Purkinje cell (primary cell): ENCODE data around the gene KRTAP19-4. TPM values are rescaled to one million over a fixed set of nuclear protein-coding genes. Genes with fewer than 3 reads are reported as not detected.

Source experiments
- polyA plus RNA-seq: library from polyadenylated mRNA; unstranded; fragments of >200 nt; fragmentation: Nextera tagmentation; gene quantifications from 2 replicates; pipeline ENCODE4 v1.2.1, GENCODE V29; 2014

The KRTAP19-4 gene
- polyA plus RNA-seq, result not detected in 2 replicates

DNA sequence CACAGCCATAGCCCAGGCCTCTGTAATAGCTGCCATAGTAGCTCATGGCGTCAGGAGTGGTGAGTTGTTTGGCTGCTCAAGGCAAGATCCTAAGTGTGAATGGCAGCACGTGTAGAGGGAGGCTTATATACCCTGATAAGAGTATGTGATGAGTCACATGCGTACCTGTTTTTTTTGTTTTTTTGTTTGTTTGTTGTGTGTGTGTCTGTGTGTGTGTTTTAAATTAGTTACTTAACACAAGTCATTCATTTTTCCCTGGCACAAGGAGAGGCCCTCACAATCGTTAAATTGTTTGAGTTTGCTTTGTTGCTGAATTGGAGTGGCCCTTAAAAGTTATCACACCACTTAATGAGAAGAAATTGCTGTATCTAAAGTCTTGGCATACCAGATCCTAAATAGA, at the start of gene KRTAP19-4:
TSS of gene KRTAP19-4 (minus strand) at position 101 of the 400 bp plus-strand sequence. CDS start at position 46, 55 bp downstream.

DNA sequence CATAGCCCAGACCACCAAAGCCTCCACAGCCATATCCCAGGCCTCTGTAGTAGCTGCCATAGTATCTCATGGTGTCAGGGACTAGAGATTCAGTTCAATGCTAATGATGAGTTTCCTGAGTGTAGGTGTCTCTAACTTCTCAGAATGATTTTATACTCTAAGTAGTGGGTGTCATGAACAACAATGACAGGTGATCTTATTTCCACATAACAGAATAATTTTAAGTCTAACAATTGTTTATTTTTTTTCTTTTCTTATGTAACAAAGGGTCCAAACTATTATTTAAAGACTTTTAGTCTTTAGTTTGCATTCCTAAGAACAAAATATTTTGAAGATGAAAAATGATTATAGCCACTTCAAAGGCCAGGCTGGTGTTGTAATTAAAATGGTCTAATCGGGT, 44.8 kb upstream of the KRTAP19-4 start, which contains the start of gene KRTAP19-6:
TSS of gene KRTAP19-6 (minus strand) at position 101 of the 400 bp plus-strand sequence. CDS start at position 70, 31 bp downstream.

DNA sequence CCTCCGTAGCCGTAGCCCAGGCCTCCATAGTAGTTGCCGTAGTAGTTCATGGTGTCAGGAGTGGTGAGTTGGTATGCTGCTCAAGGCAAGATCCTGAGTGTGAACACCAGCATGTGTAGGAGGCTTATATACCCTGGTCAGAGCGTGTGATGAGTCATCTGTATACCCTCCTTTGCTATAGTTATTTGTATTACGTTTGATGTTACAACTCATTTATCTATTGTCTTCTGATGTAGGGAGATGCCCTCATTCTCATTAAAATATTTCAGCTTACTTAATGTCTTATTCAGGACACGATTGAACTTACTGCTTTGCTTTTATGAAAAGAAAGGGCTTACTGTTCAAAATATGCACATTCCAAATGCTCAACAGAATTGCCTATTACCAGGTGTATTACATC, 5.1 kb upstream of the KRTAP19-4 start, which contains the start of gene KRTAP19-5:
TSS of gene KRTAP19-5 (minus strand) at position 101 of the 400 bp plus-strand sequence. CDS start at position 50, 51 bp downstream.

GRCh38 chr21:30491963-30492428, 5.0 kb downstream of the KRTAP19-4 start, which contains the start of gene KRTAP19-3:
Gene KRTAP19-3, minus strand, starts transcription at chr21:30492013. Its CDS starts 56 bp downstream, at chr21:30491957.

DNA sequence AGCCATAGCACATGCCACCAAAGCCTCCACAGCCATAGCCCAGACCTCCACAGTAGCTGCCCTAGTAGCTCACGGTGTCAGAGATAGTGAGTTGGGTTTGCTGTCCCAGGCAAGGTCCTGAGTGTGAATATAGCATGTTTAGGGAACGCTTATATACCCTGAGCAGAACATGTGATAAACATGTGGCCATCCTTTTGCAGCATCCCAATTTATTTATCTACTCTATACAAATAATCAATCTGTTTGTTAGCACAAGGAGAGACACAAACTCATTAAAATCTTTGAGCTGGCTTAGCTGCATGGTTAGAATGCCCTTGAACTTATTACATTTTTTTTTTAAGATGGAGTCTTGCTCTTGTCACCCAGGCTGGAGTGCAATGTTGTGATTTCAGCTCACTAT, 9.6 kb downstream of the KRTAP19-4 start, which contains the start of gene KRTAP19-2:
TSS of gene KRTAP19-2 (minus strand) at position 101 of the 400 bp plus-strand sequence. CDS start at position 13, 88 bp downstream.

DNA sequence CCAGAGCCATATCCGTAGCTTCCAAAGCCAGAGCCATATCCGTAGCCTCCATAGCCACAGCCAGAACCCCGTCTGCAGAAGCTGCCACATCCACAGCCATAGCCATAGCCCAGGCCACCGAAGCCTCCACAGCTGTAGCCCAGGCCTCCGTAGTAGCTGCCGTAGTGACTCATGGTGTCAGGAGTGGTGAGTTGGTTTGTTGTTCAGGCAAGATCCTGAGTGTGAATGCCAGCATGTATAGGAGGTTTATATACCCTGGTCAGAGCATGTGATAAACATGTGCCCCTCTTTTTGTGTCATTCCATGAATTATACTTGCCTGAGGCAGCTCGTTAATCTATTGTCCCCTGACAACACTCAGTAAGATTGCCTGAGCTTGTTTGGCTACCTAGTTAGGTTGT, 16.8 kb downstream of the KRTAP19-4 start, which contains the start of gene KRTAP19-1:
TSS of gene KRTAP19-1 (minus strand) at position 223 of the 400 bp plus-strand sequence. CDS start at position 173, 50 bp downstream.

Other genes starting within 250 kb of the KRTAP19-4 start
- gene KRTAP24-1, start 214.2 kb downstream of the KRTAP19-4 start, polyA plus RNA-seq, result not detected in 2 replicates
- gene KRTAP25-1, start 207.7 kb downstream of the KRTAP19-4 start, polyA plus RNA-seq, result not detected in 2 replicates
- not detected in 2 replicates for gene KRTAP26-1, start 176.8 kb downstream of the KRTAP19-4 start, polyA plus RNA-seq
- not detected in 2 replicates for gene KRTAP27-1, start 159.5 kb downstream of the KRTAP19-4 start, polyA plus RNA-seq
- not detected in 2 replicates for gene KRTAP23-1, start 148.6 kb downstream of the KRTAP19-4 start, polyA plus RNA-seq
- gene KRTAP13-2, start 124.9 kb downstream of the KRTAP19-4 start, polyA plus RNA-seq, result not detected in 2 replicates
- gene KRTAP13-1, start 101.1 kb downstream of the KRTAP19-4 start, polyA plus RNA-seq, result not detected in 2 replicates
- not detected in 2 replicates for gene KRTAP13-3, start 71.2 kb downstream of the KRTAP19-4 start, polyA plus RNA-seq
- gene KRTAP13-4, start 66.9 kb downstream of the KRTAP19-4 start, polyA plus RNA-seq, result not detected in 2 replicates
- not detected in 2 replicates for gene KRTAP15-1, start 56.9 kb downstream of the KRTAP19-4 start, polyA plus RNA-seq
- not detected in 2 replicates for gene KRTAP19-1, start 16.8 kb downstream of the KRTAP19-4 start, polyA plus RNA-seq
- gene KRTAP19-2, start 9.7 kb downstream of the KRTAP19-4 start, polyA plus RNA-seq, result not detected in 2 replicates
- not detected in 2 replicates for gene KRTAP19-3, start 5.2 kb downstream of the KRTAP19-4 start, polyA plus RNA-seq
- not detected in 2 replicates for gene KRTAP19-5, start 5.0 kb upstream of the KRTAP19-4 start, polyA plus RNA-seq
- not detected in 2 replicates for gene KRTAP19-6, start 44.7 kb upstream of the KRTAP19-4 start, polyA plus RNA-seq
- gene KRTAP19-7, start 64.1 kb upstream of the KRTAP19-4 start, polyA plus RNA-seq, result not detected in 2 replicates
- gene KRTAP22-2, start 93.2 kb upstream of the KRTAP19-4 start, polyA plus RNA-seq, result not detected in 2 replicates
- not detected in 2 replicates for gene KRTAP6-3, start 95.3 kb upstream of the KRTAP19-4 start, polyA plus RNA-seq
- not detected in 2 replicates for gene KRTAP6-2, start 101.7 kb upstream of the KRTAP19-4 start, polyA plus RNA-seq
- not detected in 2 replicates for gene KRTAP22-1, start 103.9 kb upstream of the KRTAP19-4 start, polyA plus RNA-seq
- gene KRTAP6-1, start 116.8 kb upstream of the KRTAP19-4 start, polyA plus RNA-seq, result not detected in 2 replicates
- gene KRTAP20-1, start 119.3 kb upstream of the KRTAP19-4 start, polyA plus RNA-seq, result not detected in 2 replicates
- gene KRTAP20-4, start 123.5 kb upstream of the KRTAP19-4 start, polyA plus RNA-seq, result not detected in 2 replicates
- gene KRTAP20-2, start 138.0 kb upstream of the KRTAP19-4 start, polyA plus RNA-seq, result not detected in 2 replicates
- gene KRTAP20-3, start 145.7 kb upstream of the KRTAP19-4 start, polyA plus RNA-seq, result not detected in 2 replicates
- gene KRTAP21-3, start 221.6 kb upstream of the KRTAP19-4 start, polyA plus RNA-seq, result not detected in 2 replicates